K562 (cell line): ENCODE results near the gene PEX10.

Source experiments
- ESRRA ChIP-seq: fragments of 450-650 bp; IDR thresholded peaks from 2 replicates; pipeline ENCODE4 v1.6.1; 2014; ENCODE audit warnings: low read depth, mild to moderate bottlenecking, moderate library complexity, borderline replicate concordance
- IRF9 ChIP-seq: fragments of 450-650 bp; IDR thresholded peaks from 2 replicates; pipeline ENCODE4 v1.6.1; 2016; ENCODE audit warnings: missing biosample characterization, missing genetic modification characterization
- NR1H2 ChIP-seq: sonication (generic); formaldehyde crosslinking; IDR thresholded peaks from 2 replicates; pipeline ENCODE4 v1.4.0; 2020; ENCODE audit warnings: mild to moderate bottlenecking, missing genetic modification reagents
- NR3C1 ChIP-seq: sonication (generic); formaldehyde crosslinking; IDR thresholded peaks from 2 replicates; pipeline ENCODE4 v1.8.1; 2022; ENCODE audit warnings: missing genetic modification reagents
- PCBP2 ChIP-seq: fragments of 200-400 bp; formaldehyde crosslinking; IDR thresholded peaks from 2 replicates; pipeline ENCODE4 v1.6.1; 2018; ENCODE audit warnings: low read length, low read depth, mild to moderate bottlenecking, moderate library complexity; ENCODE audit not compliant: poor library complexity, severe bottlenecking
- POLR2AphosphoS5 ChIP-seq: IDR thresholded peaks from 2 replicates; pipeline ENCODE4 v1.6.1; 2011; ENCODE audit warnings: mild to moderate bottlenecking, low read depth, low read length, moderate library complexity; ENCODE audit not compliant: control insufficient read depth, insufficient read depth
- RAD21 ChIP-seq, 2 experiments: fragments of 250-450 bp in 1 of 2; fragments of 450-650 bp in 1 of 2; sonication (Bioruptor Pico) in 1 of 2; formaldehyde crosslinking in 1 of 2; IDR thresholded peaks in 1 of 2; conservative IDR thresholded peaks in 1 of 2; 2 replicates each; pipeline versions ENCODE4 v1.4.0 to v1.8.0; 2020 to 2022; ENCODE audit warnings: mild to moderate bottlenecking in 2 of 2, moderate library complexity in 1 of 2
- ZBTB12 ChIP-seq: fragments of 250-450 bp; sonication (Bioruptor Pico); IDR thresholded peaks from 2 replicates; pipeline ENCODE4 v1.4.0; 2020
- ZNF354B ChIP-seq: fragments of 250-450 bp; sonication (Bioruptor Pico); IDR thresholded peaks from 2 replicates; pipeline ENCODE4 v1.4.0; 2020
- ZNF589 ChIP-seq: fragments of 200-800 bp; sonication (Bioruptor generic); IDR thresholded peaks from 2 replicates; pipeline ENCODE4 v1.6.1; 2016; ENCODE audit warnings: low read depth, missing genetic modification characterization, missing compliant biosample characterization
- TF ChIP-seq, protein P1 (sequence below): fragments of 450-650 bp; formaldehyde crosslinking; IDR thresholded peaks from 2 replicates; pipeline ENCODE4 v1.4.0; 2022; ENCODE audit warnings: missing genetic modification characterization
- TF ChIP-seq, protein P2 (sequence below), 2 experiments: fragments of 250-450 bp in 1 of 2; fragments of 450-650 bp in 1 of 2; sonication (Bioruptor Pico) in 1 of 2; IDR thresholded peaks; 2 replicates each; pipeline versions ENCODE4 v1.6.1 to v1.8.0; 2016 to 2021; ENCODE audit warnings: mild to moderate bottlenecking in 2 of 2, moderate library complexity in 2 of 2, missing compliant biosample characterization in 1 of 2, missing genetic modification characterization in 1 of 2

DNA sequence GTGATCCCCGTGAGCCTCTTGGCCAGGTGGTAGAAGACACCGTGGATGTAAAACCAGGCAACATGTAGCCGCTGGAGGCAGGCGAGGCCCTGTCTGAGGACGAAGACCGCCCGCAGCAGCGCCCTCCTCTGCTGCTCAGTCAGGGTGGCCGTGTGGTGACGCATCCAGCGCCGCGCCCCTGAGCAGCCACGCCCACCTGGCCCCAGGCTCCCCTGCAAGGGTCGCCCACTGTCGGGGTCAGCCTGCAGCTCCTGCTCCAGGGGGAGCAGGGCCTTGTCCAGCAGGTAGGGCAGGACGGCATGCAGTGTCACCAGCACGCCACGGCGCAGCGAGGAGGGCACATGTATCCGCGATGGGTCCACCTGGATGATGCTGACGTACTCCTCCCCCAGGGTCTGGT lies 3.9 kb downstream of the PEX10 start:
- TF ChIP-seq ZNF354B (CRISPR knock-in tag) (no peak), RAD21 (CRISPR knock-in tag; conservative IDR thresholded peaks at IDR 0.05 in 1 of 2, IDR thresholded peaks at IDR 0.05 in 1 of 2) (no peak), ESRRA (no peak), PCBP2 (no peak), NR3C1 (CRISPR knock-in tag) (no peak), ZBTB12 (no peak), POLR2AphosphoS5 (no peak), ZNF589 (CRISPR knock-in tag) (no peak), NR1H2 (no peak), IRF9 (no peak)
- TF ChIP-seq, protein P1, sequence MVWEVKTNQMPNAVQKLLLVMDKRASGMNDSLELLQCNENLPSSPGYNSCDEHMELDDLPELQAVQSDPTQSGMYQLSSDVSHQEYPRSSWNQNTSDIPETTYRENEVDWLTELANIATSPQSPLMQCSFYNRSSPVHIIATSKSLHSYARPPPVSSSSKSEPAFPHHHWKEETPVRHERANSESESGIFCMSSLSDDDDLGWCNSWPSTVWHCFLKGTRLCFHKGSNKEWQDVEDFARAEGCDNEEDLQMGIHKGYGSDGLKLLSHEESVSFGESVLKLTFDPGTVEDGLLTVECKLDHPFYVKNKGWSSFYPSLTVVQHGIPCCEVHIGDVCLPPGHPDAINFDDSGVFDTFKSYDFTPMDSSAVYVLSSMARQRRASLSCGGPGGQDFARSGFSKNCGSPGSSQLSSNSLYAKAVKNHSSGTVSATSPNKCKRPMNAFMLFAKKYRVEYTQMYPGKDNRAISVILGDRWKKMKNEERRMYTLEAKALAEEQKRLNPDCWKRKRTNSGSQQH: no peak
- TF ChIP-seq, protein P2, sequence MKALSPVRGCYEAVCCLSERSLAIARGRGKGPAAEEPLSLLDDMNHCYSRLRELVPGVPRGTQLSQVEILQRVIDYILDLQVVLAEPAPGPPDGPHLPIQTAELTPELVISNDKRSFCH (CRISPR knock-in tag; IDR thresholded peaks at IDR 0.05): no peak
- TF ChIP-seq, protein P2 (tag; IDR thresholded peaks at IDR 0.05): no peak
